Astrocyte of the cerebellum (primary cell): ENCODE measurements around the gene CST9.

Experiments
- DNase-seq: peaks from one replicate; pipeline ENCODE4 v3.0.0-alpha.2; 2011; ENCODE audit warnings: low read depth
- H3K4me3 ChIP-seq: 2 replicates; pipeline ENCODE4 v1.5.1; 2011; ENCODE audit warnings: mild to moderate bottlenecking, low read depth, low read length, moderate library complexity
- CTCF ChIP-seq: IDR thresholded peaks from 2 replicates; pipeline ENCODE4 v1.5.1; 2012; ENCODE audit warnings: low read length, low read depth, moderate library complexity, mild to moderate bottlenecking; ENCODE audit errors: missing control alignments
- in situ Hi-C: cut with HindIII; loops from 2 replicates; pipeline ENCODE4 v1.10.0; 2017; ENCODE audit warnings: low sequenced_read_pairs

The CST9 gene

GRCh38 chr20:23651117-23651516 lies 45.4 kb upstream of the CST9 start:
- DNase-seq = no peak
- in situ Hi-C loops = no loop called here
- TF ChIP-seq CTCF = no peak

DNA sequence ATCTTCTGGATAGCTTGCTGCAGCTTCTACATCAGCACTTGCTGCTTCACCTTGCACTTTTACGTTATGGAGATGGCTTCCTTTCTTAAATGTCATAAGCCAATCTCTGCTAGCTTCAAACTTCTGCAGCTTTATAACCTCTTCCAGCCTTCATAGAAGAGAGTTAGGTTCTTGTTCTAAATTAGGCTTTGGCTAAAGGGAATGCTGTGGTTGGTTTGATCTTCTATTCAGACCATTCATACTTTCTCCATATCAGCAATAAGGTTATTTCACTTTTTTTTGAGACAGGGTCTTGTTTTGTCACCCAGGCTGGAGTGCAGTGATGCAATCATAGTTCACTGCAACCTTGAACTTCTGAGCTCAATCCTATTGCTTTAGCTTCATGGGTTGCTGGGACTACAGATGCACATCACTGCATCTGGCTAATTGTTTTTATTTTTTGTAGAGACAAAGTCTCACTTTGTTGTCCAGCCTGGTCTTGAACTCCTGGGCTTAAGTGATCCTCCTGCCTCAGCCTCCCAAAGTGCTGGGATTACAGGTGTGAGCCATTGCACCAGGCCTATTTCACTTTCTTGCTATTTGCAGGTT lies 44.2 kb upstream of the CST9 start:
- DNase-seq = no peak
- H3K4me3 ChIP-seq = no peak overlapping the region
- in situ Hi-C loops = no loop called here
- no peak for TF ChIP-seq CTCF

More at GRCh38 chr20:23651117-23651516, 45.4 kb upstream of the CST9 start:
- H3K4me3 ChIP-seq = no peak overlapping the region

DNA sequence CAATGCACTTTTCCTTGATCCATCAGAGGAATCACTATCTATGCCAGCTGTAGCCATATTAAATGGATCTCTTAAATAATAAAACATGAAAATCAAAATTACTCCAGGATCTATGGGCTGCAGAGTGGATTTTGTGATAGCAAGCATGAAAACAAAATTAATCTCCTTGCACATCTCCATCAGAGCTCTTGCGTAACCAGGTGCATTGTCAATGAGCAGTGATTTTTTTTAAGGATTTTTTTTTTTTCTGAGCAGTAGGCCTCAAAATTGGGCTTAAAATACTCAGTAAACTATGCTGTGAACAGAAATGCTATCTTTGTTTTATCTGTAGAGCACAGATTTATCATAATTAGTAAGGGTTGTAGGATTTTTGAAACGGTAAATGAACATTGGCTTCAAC lies 43.5 kb upstream of the CST9 start:
- DNase-seq = no peak
- H3K4me3 ChIP-seq = no peak overlapping the region
- in situ Hi-C loops = no loop called here
- TF ChIP-seq CTCF = no peak

GRCh38 chr20:23647346-23647745 lies 41.6 kb upstream of the CST9 start:
- no peak for DNase-seq
- in situ Hi-C loops = no loop called here
- no peak for TF ChIP-seq CTCF
- H3K4me3 ChIP-seq = no peak overlapping the region

- in situ Hi-C loops = no loop called here
- DNase-seq = no peak
- H3K4me3 ChIP-seq = no peak overlapping the region
- TF ChIP-seq CTCF = no peak
These were observed 40.6 kb upstream of the CST9 start for GRCh38 chr20:23646106-23646873.

- DNase-seq = no peak
- H3K4me3 ChIP-seq = no peak overlapping the region
- in situ Hi-C loops = no loop called here
- no peak for TF ChIP-seq CTCF
These were observed 39.9 kb upstream of the CST9 start for GRCh38 chr20:23645575-23645974.
